H9 (cell line): Measurements from ENCODE around the gene MEX3C. TPM values are rescaled to one million over a fixed set of nuclear protein-coding genes. Genes with fewer than 3 reads are reported as not detected.
A peak's percentile ranks its signal among the peaks of the same experiment; 100 is the strongest.

Experiments used
- DNase-seq: peaks from one replicate; pipeline ENCODE4 v3.0.0-alpha.2; 2017
- H2AFZ ChIP-seq: one replicate; pipeline ENCODE4 v1.6.1; 2013; ENCODE audit warnings: mild to moderate bottlenecking, low read length, control low read depth, moderate library complexity
- H2AK5ac ChIP-seq: 2 replicates; pipeline ENCODE4 v1.6.1; 2013; ENCODE audit warnings: low read length, control low read depth, mixed read lengths; ENCODE audit not compliant: insufficient read length
- H2BK120ac ChIP-seq: one replicate; pipeline ENCODE4 v1.6.1; 2013; ENCODE audit warnings: low read depth, mild to moderate bottlenecking, low read length, control low read depth, inconsistent platforms; ENCODE audit not compliant: poor library complexity, severe bottlenecking
- H2BK12ac ChIP-seq: 2 replicates; pipeline ENCODE4 v1.6.1; 2013; ENCODE audit warnings: low read length, control low read depth, mixed read lengths, low read depth; ENCODE audit not compliant: insufficient read length
- H2BK15ac ChIP-seq: 2 replicates; pipeline ENCODE4 v1.6.1; 2013; ENCODE audit warnings: low read depth, low read length, control low read depth
- H2BK20ac ChIP-seq: one replicate; pipeline ENCODE4 v1.6.1; 2013; ENCODE audit warnings: low read depth, mild to moderate bottlenecking, low read length, control low read depth, inconsistent platforms; ENCODE audit not compliant: poor library complexity, severe bottlenecking
- H2BK5ac ChIP-seq: 2 replicates; pipeline ENCODE4 v1.6.1; 2013; ENCODE audit warnings: low read length, control low read depth, mixed read lengths; ENCODE audit not compliant: insufficient read length
- H3K14ac ChIP-seq: 2 replicates; pipeline ENCODE4 v1.6.1; 2013; ENCODE audit warnings: low read length, control low read depth; ENCODE audit not compliant: insufficient read depth
- H3K18ac ChIP-seq: 2 replicates; pipeline ENCODE4 v1.6.1; 2013; ENCODE audit warnings: low read depth, mild to moderate bottlenecking, mixed read lengths, low read length, control low read depth; ENCODE audit not compliant: insufficient read length
- H3K23ac ChIP-seq: 2 replicates; pipeline ENCODE4 v1.6.1; 2013; ENCODE audit warnings: low read length, control low read depth, mixed read lengths, low read depth; ENCODE audit not compliant: insufficient read length
- H3K23me2 ChIP-seq: 2 replicates; pipeline ENCODE4 v1.6.1; 2013; ENCODE audit warnings: low read depth, mild to moderate bottlenecking, mixed read lengths, low read length, control low read depth; ENCODE audit not compliant: insufficient read length, poor library complexity, severe bottlenecking
- H3K27ac ChIP-seq: 2 replicates; pipeline ENCODE4 v1.5.1; 2013; ENCODE audit warnings: low read length, control low read depth, mixed read lengths, low read depth; ENCODE audit not compliant: insufficient read length
- H3K27me3 ChIP-seq: 2 replicates; pipeline ENCODE4 v1.6.1; 2013; ENCODE audit warnings: low read length, control low read depth, inconsistent platforms; ENCODE audit not compliant: insufficient read depth
- H3K4ac ChIP-seq: 2 replicates; pipeline ENCODE4 v1.6.1; 2013; ENCODE audit warnings: low read depth, mild to moderate bottlenecking, control low read depth, inconsistent platforms, low read length, moderate library complexity
- H3K4me1 ChIP-seq: 2 replicates; pipeline ENCODE4 v1.6.1; 2013; ENCODE audit warnings: low read length, control low read depth, inconsistent platforms; ENCODE audit not compliant: insufficient read depth
- H3K4me2 ChIP-seq: 2 replicates; pipeline ENCODE4 v1.6.1; 2013; ENCODE audit warnings: low read length, control low read depth, mixed read lengths; ENCODE audit not compliant: insufficient read length, insufficient read depth
- H3K56ac ChIP-seq: 2 replicates; pipeline ENCODE4 v1.6.1; 2013; ENCODE audit warnings: low read depth, mild to moderate bottlenecking, mixed read lengths, low read length, control low read depth; ENCODE audit not compliant: insufficient read length
- H3K79me1 ChIP-seq: 2 replicates; pipeline ENCODE4 v1.6.1; 2013; ENCODE audit warnings: low read depth, mild to moderate bottlenecking, moderate library complexity, low read length, control low read depth, inconsistent platforms; ENCODE audit not compliant: insufficient read depth, poor library complexity, severe bottlenecking
- H3K79me2 ChIP-seq: 2 replicates; pipeline ENCODE4 v1.6.1; 2013; ENCODE audit warnings: low read length, control low read depth, inconsistent platforms; ENCODE audit not compliant: insufficient read depth
- H3K9ac ChIP-seq: 2 replicates; pipeline ENCODE4 v1.6.1; 2013; ENCODE audit warnings: low read length, control low read depth, mixed read lengths; ENCODE audit not compliant: insufficient read length; ENCODE audit errors: extremely low read depth
- H3K9me3 ChIP-seq: one replicate; pipeline ENCODE4 v1.6.1; 2013; ENCODE audit warnings: low read depth, low read length, inconsistent platforms; ENCODE audit not compliant: control insufficient read depth
- H3T11ph ChIP-seq: one replicate; pipeline ENCODE4 v1.6.1; 2013; ENCODE audit warnings: mild to moderate bottlenecking, low read length, control low read depth, inconsistent platforms
- H4K20me1 ChIP-seq: one replicate; pipeline ENCODE4 v1.6.1; 2013; ENCODE audit not compliant: control insufficient read depth, insufficient read length, insufficient read depth
- H4K5ac ChIP-seq: 2 replicates; pipeline ENCODE4 v1.6.1; 2013; ENCODE audit warnings: low read depth, mild to moderate bottlenecking, mixed read lengths, low read length, control low read depth; ENCODE audit not compliant: insufficient read length
- H4K8ac ChIP-seq: replicated peaks from 2 replicates; pipeline ENCODE4 v1.6.1; 2013; ENCODE audit warnings: low read length, control low read depth, mixed read lengths, low read depth; ENCODE audit not compliant: insufficient read length
- H4K91ac ChIP-seq: 2 replicates; pipeline ENCODE4 v1.6.1; 2013; ENCODE audit warnings: low read depth, mild to moderate bottlenecking, moderate library complexity, mixed read lengths, low read length, control low read depth; ENCODE audit not compliant: insufficient read length
- H3K27ac Mint-ChIP-seq, 3 experiments: 2 replicates in 2 of 3; 3 replicates in 1 of 3; pipeline ENCODE4 v1.8.0; 2020 to 2021; ENCODE audit warnings: mixed read lengths in 3 of 3, mild to moderate bottlenecking in 1 of 3, moderate library complexity in 1 of 3
- H3K27me3 Mint-ChIP-seq: 2 replicates; pipeline ENCODE4 v1.8.0; 2021; ENCODE audit warnings: low read depth, mild to moderate bottlenecking, moderate library complexity, mixed read lengths
- H3K36me3 Mint-ChIP-seq, 3 experiments: 2 replicates in 2 of 3; 3 replicates in 1 of 3; pipeline ENCODE4 v1.8.0; 2020 to 2021; ENCODE audit warnings: low read depth in 3 of 3, mixed read lengths in 3 of 3; ENCODE audit not compliant: insufficient read depth in 1 of 3
- H3K4me1 Mint-ChIP-seq, 2 experiments: 2 replicates each; pipeline ENCODE4 v1.8.0; 2020; ENCODE audit warnings: mixed read lengths in 2 of 2
- H3K4me3 Mint-ChIP-seq, 2 experiments: 2 replicates in 1 of 2; 3 replicates in 1 of 2; pipeline ENCODE4 v1.8.0; 2020 to 2021; ENCODE audit warnings: mild to moderate bottlenecking in 2 of 2, mixed read lengths in 2 of 2, moderate library complexity in 1 of 2
- H3K9me3 Mint-ChIP-seq, 2 experiments: 2 replicates in 1 of 2; 3 replicates in 1 of 2; pipeline ENCODE4 v1.8.0; 2020; ENCODE audit warnings: mild to moderate bottlenecking in 2 of 2, mixed read lengths in 2 of 2, moderate library complexity in 1 of 2
- total RNA-seq: library from RNA; stranded (reverse); gene quantifications from 2 replicates; pipeline ENCODE4 v1.2.1, GENCODE V29; 2021
- TF ChIP-seq, protein P1 (sequence below): fragments of 200-600 bp; sonication (generic); conservative IDR thresholded peaks from 3 replicates; pipeline ENCODE4 v1.8.0; 2021; ENCODE audit warnings: antibody characterized with exemption, mild to moderate bottlenecking

Gene MEX3C
- total RNA-seq, 1 experiment from 2014 or later: 98.1 TPM

DNA sequence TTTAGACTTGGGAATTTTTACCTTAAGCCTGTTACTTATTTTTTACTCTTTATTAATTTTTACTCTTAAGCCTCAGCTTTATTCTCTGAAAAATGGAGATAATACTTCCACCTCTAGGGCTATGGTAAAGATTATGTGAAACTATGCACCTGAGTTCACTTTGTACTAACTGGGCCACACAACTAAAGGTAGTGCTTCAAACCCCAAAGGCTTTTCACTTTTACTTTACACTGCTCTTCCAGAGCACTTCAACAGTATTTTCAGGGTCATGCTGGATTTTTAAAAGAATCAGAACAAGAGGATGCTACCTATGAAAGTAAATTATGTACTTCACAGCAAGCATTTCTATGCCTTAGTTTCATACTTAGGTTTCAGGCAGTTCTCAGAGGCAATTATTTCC lies 27.8 kb downstream of the MEX3C start:
- Histone ChIP-seq H4K20me1 (no peaks in the 10 kb centered on the region), H2BK120ac (no peak overlapping the region), H3K14ac (no peak overlapping the region), H2AFZ (no peak overlapping the region), H2BK20ac (no peak overlapping the region), H4K8ac (no peak overlapping the region), H3K27ac (no peak overlapping the region), H4K5ac (no peak overlapping the region), H2BK15ac (no peak overlapping the region), H3K9ac (no peak overlapping the region), H3K23me2 (no peaks in the 10 kb centered on the region), H3K4ac (no peak overlapping the region), H3K23ac (no peak overlapping the region), H3K56ac (no peak overlapping the region), H3K79me1 (no peaks in the 10 kb centered on the region), H3K27me3 (no peaks in the 10 kb centered on the region), H2BK12ac (no peak overlapping the region), H2BK5ac (no peak overlapping the region), H3K79me2 (no peaks in the 10 kb centered on the region), H3K9me3 (no peaks in the 10 kb centered on the region), H4K91ac (no peak overlapping the region), H3T11ph (no peak overlapping the region), H3K18ac (no peak overlapping the region), H3K4me1 (peaks cover 8% of the 10 kb centered on the region; the same call in 1 of the 2 replicates), H2AK5ac (no peak overlapping the region), H3K4me2 (no peak overlapping the region)
- Mint-ChIP-seq H3K27me3 (no peaks in the 10 kb centered on the region), H3K4me1 (peaks cover 74 to 83% of the 10 kb centered on the region in 2 experiments), H3K36me3 (peaks cover 2 to 11% (median 9%) of the 10 kb centered on the region in 3 experiments; a peak in 6 of 7 replicates), H3K4me3 (no peak overlapping the region), H3K9me3 (no peaks in the 10 kb centered on the region), H3K27ac (peak overlapping the region in 2 of 3 experiments; percentile 15 to 92; a peak in 4 of 7 replicates)
- TF ChIP-seq, protein P1, sequence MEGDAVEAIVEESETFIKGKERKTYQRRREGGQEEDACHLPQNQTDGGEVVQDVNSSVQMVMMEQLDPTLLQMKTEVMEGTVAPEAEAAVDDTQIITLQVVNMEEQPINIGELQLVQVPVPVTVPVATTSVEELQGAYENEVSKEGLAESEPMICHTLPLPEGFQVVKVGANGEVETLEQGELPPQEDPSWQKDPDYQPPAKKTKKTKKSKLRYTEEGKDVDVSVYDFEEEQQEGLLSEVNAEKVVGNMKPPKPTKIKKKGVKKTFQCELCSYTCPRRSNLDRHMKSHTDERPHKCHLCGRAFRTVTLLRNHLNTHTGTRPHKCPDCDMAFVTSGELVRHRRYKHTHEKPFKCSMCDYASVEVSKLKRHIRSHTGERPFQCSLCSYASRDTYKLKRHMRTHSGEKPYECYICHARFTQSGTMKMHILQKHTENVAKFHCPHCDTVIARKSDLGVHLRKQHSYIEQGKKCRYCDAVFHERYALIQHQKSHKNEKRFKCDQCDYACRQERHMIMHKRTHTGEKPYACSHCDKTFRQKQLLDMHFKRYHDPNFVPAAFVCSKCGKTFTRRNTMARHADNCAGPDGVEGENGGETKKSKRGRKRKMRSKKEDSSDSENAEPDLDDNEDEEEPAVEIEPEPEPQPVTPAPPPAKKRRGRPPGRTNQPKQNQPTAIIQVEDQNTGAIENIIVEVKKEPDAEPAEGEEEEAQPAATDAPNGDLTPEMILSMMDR: no peak
- no peak for DNase-seq
